Erythroblast (primary cell): ENCODE data around the gene MOB3A.

Experiments
- GATA1 ChIP-seq: IDR thresholded peaks from 2 replicates; pipeline ENCODE4 v1.6.1; 2011; ENCODE audit warnings: low read depth, mild to moderate bottlenecking, control low read depth, low read length, moderate library complexity
- POLR2A ChIP-seq: IDR thresholded peaks from 2 replicates; pipeline ENCODE4 v1.6.1; 2011; ENCODE audit warnings: mild to moderate bottlenecking, low read length

DNA sequence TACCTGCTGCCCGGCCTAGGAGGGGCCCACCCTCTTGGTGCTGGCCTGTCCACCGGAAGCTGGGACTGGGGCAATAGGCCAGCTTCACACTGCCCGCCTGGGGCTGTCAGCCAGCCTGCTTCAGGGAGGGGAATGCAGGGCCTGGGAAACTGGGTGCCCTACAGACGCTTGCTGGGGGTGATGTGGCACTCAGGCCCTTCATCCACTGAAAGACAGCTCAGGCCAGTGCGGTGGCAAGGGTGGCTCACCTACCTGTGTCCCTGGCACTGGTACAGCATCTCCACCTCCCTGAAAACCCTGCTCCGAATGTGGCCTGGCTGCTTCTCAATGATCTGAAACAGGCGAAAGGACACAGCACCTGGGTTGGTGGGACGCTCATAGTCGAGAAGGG is 52.9 kb downstream of the MOB3A start:
- TF ChIP-seq POLR2A (no peak), GATA1 (no peak)
